Parathyroid adenoma (tissue), 2 donors: ENCODE results near the gene ASGR1.

Source experiments
- H2AFZ ChIP-seq: fragments of 300-600 bp; sonication (generic); one replicate; pipeline ENCODE4 v1.7.0; 2017; ENCODE audit warnings: antibody characterized with exemption, mild to moderate bottlenecking
- H3K27ac ChIP-seq: fragments of 300-600 bp; sonication (generic); one replicate; pipeline ENCODE4 v1.7.0; 2017
- H3K27me3 ChIP-seq: fragments of 300-600 bp; sonication (generic); one replicate; pipeline ENCODE4 v1.7.0; 2017; ENCODE audit warnings: low read length; ENCODE audit not compliant: control insufficient read depth, insufficient read depth
- H3K36me3 ChIP-seq: fragments of 300-600 bp; sonication (generic); one replicate; pipeline ENCODE4 v1.7.0; 2017; ENCODE audit warnings: low read length; ENCODE audit not compliant: control insufficient read depth, insufficient read depth
- H3K4me1 ChIP-seq: fragments of 300-600 bp; sonication (generic); one replicate; pipeline ENCODE4 v1.7.0; 2017; ENCODE audit warnings: control low read depth
- H3K4me2 ChIP-seq: fragments of 300-600 bp; sonication (generic); one replicate; pipeline ENCODE4 v1.7.0; 2017; ENCODE audit warnings: low read length
- H3K4me3 ChIP-seq: fragments of 300-600 bp; sonication (generic); one replicate; pipeline ENCODE4 v1.7.0; 2017; ENCODE audit warnings: low read depth, low read length
- H3K79me2 ChIP-seq: fragments of 300-600 bp; sonication (generic); one replicate; pipeline ENCODE4 v1.7.0; 2017; ENCODE audit warnings: control low read depth
- H3K9ac ChIP-seq: fragments of 300-600 bp; sonication (generic); one replicate; pipeline ENCODE4 v1.7.0; 2017; ENCODE audit warnings: mild to moderate bottlenecking
- H3K9me3 ChIP-seq: fragments of 300-600 bp; sonication (generic); one replicate; pipeline ENCODE4 v1.7.0; 2017; ENCODE audit warnings: low read length; ENCODE audit not compliant: control insufficient read depth
- CTCF ChIP-seq: fragments of 300-600 bp; sonication (generic); IDR thresholded peaks from one replicate; pipeline ENCODE4 v1.7.0; 2017; ENCODE audit warnings: antibody characterized with exemption, mild to moderate bottlenecking
- donor health status: primary hyperparathyroidism.

Gene ASGR1

GRCh38 chr17:7176841-7177190 lies 2.4 kb downstream of the ASGR1 start:
- no peak for TF ChIP-seq CTCF
- no peaks in the 10 kb centered on the region for H3K27me3 ChIP-seq
- H3K9ac ChIP-seq: no peak overlapping the region
- peaks cover 16% of the 10 kb centered on the region for H3K4me1 ChIP-seq
- peak overlapping the region; percentile 95 for H3K4me2 ChIP-seq
- peak overlapping the region; percentile 71 for H3K4me3 ChIP-seq
- H3K36me3 ChIP-seq: no peaks in the 10 kb centered on the region
- H3K9me3 ChIP-seq: no peaks in the 10 kb centered on the region
- H3K79me2 ChIP-seq: no peaks in the 10 kb centered on the region
- H3K27ac ChIP-seq: peak overlapping the region; percentile 3
- H2AFZ ChIP-seq: peak overlapping the region; percentile 86

GRCh38 chr17:7176107-7176840 lies 2.9 kb downstream of the ASGR1 start:
- Histone ChIP-seq H3K27ac (no peak overlapping the region), H2AFZ (peak overlapping the region; percentile 86), H3K9me3 (no peaks in the 10 kb centered on the region), H3K79me2 (no peaks in the 10 kb centered on the region), H3K27me3 (no peaks in the 10 kb centered on the region), H3K4me3 (peak overlapping the region; percentile 71), H3K36me3 (no peaks in the 10 kb centered on the region), H3K4me2 (peak overlapping the region; percentile 95), H3K4me1 (peaks cover 16% of the 10 kb centered on the region), H3K9ac (no peak overlapping the region)
- TF ChIP-seq CTCF: no peak

GRCh38 chr17:7175330-7175733 lies 3.8 kb downstream of the ASGR1 start:
- no peaks in the 10 kb centered on the region for H3K27me3 ChIP-seq
- no peak overlapping the region for H3K27ac ChIP-seq
- no peaks in the 10 kb centered on the region for H3K36me3 ChIP-seq
- peaks cover 16% of the 10 kb centered on the region for H3K4me1 ChIP-seq
- no peaks in the 10 kb centered on the region for H3K9me3 ChIP-seq
- H3K79me2 ChIP-seq: no peaks in the 10 kb centered on the region
- H3K9ac ChIP-seq: no peak overlapping the region
- H3K4me2 ChIP-seq: peak overlapping the region; percentile 95
- TF ChIP-seq CTCF: no peak
- no peak overlapping the region for H3K4me3 ChIP-seq
- H2AFZ ChIP-seq: no peak overlapping the region

- H3K27me3 ChIP-seq: no peaks in the 10 kb centered on the region
- H3K4me1 ChIP-seq: peaks cover 16% of the 10 kb centered on the region
- no peaks in the 10 kb centered on the region for H3K9me3 ChIP-seq
- no peaks in the 10 kb centered on the region for H3K36me3 ChIP-seq
- H3K4me2 ChIP-seq: no peak overlapping the region
- no peak overlapping the region for H3K9ac ChIP-seq
- no peaks in the 10 kb centered on the region for H3K79me2 ChIP-seq
- H3K4me3 ChIP-seq: no peak overlapping the region
- H3K27ac ChIP-seq: no peak overlapping the region
- no peak overlapping the region for H2AFZ ChIP-seq
- TF ChIP-seq CTCF: no peak
Observed at GRCh38 chr17:7174603-7175326, 4.4 kb downstream of the ASGR1 start.
